ENCODE measurements around the gene SIGLEC12.
"Not testable (repeated sequence)": the region's sequence is repeated elsewhere in the genome, so short reads cannot be mapped to it uniquely, and the experiment has no call there.

The SIGLEC12 gene

DNA sequence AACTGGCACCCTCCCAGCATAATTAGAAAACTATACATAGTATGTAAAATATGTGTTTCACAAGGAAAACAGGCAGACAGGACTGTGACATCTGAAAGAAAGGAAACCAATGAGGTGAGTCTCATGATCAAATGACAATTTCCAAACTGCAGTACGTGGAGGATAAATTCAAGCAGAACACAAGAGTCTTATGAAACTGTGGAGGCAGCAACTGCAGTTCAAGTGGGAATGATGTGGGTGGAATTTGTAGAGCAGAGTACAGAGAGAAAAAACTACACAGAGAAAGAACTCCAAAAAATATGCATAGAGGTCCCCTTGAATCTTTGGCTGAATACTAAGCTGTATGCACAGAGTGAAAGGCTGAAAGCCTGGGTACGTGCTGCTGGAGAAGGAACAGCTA lies 20.2 kb upstream of the SIGLEC12 start:
- DNase-seq: peak in 3 of 4 experiments; percentile 22 to 38 (median 36)

DNA sequence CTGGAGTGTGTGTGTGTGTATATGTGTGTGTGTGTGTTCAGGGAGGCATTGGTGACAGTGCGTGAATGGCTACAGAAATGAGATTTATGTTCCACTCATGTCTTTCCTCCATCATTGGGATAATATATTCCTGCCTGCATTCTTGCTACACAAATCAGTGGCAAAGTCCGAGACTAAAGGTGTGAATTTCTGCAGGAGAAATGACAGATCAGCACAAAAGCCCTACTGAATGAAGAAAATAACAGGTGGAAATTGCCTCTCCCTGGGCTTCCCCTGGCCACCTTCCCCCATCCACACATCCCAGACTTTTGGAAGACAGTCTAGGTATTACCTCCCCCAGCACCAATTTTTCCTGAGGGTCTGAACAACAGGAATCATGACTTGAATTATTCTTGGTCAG lies 19.8 kb upstream of the SIGLEC12 start:
- no peak for DNase-seq

DNA sequence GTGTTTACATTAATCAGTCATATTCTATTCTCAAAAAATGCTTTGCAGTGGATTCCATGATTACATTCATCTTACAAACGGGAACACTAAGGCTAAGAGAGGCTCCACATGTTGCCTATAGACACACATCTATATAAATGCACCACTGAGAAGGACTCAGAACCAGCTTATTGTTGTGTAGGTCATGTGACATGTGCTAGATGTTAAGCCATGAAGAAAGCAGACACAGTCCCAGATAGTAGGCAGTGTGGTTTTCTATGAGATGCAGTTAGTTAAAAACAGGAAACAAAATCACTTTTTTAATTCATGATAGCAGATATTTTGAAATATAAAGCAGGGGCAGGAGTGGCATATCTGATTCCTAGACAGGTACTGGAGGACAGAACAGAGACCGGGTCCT lies 19.1 kb upstream of the SIGLEC12 start:
- DNase-seq: peak in 1 of 4 experiments; percentile 16

DNA sequence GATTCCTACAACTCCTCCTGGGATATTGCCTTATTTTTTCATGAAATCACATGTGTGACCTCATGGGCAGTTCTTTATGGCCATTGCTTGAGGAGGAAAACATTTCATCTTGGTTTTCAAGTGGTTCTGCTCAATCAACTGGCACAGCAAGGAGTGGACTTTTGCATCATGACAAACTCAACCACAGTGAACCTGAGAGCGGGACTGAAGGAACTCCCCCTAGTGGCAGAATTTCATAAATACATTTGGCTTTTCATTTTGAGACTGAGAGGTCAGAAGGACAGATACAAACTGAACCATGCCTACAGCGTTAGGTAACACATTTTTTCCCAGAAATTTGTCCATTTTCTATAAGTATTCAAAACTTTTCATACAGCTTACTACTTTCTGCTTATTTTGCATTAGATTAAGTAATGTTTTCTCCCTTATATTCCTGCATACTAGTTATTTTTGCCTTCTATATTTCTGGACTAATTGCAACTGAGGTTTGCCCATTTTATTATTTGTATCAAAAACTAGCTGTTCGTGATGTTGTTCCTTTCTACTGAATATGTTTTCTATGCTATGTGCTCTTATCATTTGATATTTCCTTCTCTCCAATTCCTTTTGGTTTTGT lies 13.4 kb upstream of the SIGLEC12 start:
- DNase-seq: peak; percentile 75 to 86 (median 79)

DNA sequence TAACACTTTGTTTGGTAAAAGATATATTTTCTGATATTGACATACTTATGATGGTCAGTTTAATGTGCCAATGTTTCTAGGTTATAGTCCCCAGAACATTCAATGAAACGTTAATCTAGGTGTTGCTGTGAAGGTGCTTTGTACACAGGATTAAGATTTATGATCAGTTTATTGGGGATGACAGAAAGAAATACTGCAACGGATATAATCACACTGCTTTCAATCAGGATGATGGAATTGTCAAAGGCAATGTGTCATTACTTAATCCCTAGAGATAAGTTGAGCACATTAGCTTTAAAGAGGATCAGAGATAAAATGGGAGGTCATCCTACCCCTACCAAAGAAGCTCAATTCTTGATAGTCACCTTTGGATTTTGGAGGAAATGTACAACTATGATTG lies 12.4 kb upstream of the SIGLEC12 start:
- DNase-seq: no peak

DNA sequence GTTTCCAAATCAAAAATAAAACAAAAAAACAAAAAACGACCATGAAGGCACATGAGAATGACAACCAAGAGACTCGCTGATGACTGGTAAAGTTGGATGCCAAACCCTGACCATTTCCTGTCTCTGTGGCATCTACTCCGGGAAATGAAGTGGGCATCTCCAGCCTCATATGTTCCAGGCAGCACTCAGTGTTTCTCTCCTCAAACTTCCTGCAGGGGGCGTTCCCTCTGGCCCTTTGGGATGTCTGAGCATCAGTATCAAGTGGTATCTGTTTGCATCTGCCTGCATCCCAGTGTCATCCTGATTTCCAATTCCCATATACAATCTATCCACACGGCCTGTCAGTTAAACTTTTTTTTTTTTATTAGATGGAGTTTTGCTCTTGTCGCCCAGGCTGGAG lies 9.8 kb upstream of the SIGLEC12 start:
- DNase-seq: peak in 3 of 4 experiments; percentile 24 to 42 (median 35)

DNA sequence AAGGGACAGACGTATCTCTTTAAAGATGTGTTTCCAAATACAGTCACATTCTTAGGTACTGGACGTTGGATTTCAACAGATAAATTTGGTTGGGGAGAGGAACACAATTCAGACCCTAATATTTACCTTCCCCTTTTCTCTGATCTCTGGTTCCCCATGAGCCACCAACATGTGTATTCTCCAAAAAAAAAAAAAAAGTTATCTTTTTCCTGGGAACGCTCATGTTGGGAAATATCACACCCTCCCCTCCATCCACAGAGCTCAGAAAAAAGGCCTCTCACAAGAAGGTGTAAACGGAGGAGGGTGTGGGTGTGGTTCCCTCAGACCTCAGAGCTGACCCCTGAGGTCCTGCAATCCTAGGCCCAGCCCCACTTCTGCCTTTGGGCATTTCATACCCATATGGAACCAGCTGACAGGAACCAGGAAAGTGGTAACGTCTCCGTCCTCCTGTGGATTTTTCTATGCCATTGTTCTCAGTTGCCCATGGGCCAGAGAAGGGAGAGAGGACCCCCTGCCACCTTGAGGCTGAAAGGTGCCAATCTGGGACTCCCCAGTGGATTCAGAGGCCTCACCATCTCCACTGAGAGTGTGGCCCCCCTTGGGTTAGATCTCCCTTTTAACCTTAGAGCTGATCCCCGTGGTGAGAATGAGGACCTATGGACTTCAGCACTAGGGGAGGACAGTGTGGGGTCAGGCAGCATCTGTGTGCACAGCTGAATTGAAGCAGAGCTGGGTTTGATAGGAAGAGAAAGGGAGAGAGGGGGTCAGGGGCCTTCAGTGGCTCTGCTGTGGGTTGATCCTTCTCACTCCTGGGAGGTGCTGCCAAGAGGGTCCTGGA lies 8.4 kb upstream of the SIGLEC12 start:
- peak; percentile 27 to 62 (median 40) for DNase-seq

DNA sequence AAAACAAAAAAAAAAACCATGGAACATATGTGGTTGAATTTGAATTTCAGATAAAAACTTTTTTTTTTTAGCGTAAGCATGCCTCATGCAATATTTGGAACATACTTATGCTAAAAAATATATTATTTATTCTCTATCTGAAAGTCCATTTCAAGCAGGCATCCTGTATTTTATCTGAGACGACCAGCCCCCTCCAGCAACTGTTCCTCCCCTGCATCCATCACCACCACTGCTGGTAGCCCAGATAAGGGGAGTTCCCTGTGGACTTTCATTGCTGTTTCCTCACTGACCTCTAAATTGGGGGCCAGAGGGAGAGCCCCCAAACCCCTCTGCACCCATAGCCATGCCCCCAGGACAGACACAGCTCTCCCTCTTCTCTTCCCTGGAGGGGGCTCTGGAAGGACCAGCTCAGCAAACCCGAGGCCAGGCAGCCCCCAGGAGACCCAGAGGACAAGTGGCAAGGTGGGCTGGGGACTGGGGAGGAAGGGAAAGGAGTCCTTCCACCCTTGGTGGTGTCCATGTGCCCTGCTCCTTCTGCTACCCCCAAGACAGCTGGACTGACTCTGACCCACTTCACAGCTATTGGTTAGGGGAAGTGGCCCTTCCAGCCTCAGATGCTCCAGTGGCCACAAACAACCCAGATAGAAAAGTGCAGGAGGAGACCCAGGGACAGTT lies 6.6 kb upstream of the SIGLEC12 start:
- peak in 3 of 4 experiments; percentile 22 to 37 (median 35) for DNase-seq

DNA sequence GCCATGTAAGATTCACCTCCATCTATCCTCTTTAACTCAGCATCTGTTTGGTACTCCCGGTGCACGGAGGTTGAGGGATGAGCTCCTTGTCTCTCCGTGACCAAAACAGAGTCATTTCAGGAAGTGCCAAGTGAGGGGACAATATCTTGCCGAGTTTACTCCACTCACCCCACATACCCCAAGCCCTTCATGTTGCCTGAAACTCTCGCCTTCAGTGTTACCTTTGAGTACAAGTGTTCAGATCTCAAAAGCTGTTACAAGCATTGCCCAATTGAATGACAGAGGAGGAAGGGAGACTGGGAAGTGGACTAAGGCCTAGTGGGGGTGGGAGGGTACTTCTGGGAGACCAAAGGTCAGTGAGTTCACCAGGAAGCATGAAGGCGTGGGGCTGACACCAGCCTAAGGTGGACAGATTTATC lies 6.0 kb upstream of the SIGLEC12 start:
- DNase-seq: peak; percentile 66 to 83 (median 75)

DNA sequence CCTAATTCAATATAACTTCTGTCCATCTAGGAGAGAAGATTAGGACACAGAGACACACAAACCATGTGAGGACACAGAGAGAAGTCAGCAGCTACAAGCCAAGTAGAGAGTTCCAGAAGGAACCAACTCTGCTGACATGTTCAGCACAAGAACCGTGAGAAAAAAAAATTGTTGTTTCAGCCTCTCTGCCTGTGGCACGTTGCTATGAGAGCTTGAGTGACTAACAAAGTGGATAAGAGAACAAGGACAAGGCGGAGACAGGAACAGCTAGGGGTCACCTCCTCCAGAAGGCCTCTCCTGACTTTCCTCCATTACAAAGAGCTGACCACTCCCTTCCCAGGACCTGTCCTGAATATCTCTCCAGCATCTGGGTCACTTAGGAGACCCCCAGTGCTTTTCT lies 5.6 kb upstream of the SIGLEC12 start:
- peak; percentile 69 to 92 (median 84) for DNase-seq

DNA sequence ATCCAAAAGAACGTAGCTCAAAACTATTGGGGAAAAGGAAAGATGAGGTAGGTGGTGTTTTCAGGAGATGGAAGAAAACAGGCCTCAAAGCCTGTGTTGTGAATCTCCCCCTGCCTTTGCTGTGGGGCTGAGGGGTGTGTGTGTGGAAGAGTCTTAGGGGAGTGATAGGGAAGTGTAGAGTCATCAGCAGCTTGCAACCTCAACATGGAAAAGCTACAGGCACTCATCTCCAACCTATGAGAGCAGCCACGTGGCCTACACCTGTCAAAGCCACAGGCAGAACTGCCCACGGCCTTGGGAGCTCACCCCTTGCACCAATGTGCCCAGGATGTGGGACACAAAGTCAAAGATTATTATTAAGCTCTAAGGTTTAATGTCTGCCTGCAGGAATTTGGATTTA lies 4.3 kb upstream of the SIGLEC12 start:
- no peak for DNase-seq

DNA sequence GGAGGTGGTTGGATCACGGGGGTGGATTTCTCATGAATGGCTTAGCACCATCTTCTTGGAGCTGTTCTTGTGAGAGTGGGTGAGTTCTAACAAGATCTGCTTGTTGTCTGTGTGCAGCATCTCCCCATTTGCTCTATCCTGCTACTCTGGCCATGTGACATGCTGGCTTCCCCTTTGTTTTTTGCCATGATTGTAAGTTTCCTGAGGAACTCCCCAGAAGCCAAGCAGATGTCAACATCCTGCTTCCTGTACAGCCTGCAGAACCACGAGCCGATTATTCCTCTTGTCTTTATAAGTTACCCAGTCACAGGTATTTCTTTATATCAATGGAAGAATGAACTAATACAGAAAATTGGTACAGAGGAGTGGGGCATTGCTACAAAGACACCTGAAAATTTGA lies 2.3 kb upstream of the SIGLEC12 start:
- peak; percentile 25 to 60 (median 38) for DNase-seq

DNA sequence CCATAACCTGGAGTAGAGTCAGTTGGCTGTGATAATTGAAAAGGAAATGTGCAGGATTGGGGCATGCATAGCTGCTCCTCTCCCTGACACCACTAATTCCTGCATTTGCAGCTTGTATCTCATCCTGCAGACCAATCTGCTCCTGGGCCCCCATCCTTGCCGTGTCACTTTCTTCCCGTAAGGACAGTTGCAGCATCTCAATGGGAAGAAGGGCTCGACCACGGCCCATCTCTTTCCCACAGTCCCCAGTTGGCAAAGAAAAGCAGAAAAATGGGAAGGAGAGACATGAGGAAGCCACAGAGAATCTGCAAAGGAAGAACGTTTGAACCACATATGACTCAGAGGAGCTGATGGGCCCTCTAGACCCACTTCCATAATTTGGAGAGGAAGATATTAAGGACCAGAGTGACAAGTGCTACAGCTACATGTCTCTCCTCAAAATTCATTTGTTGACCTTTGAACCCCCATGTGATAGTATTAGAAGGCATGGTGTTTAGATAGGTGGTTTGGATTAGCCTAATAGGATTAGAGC lies 1.8 kb upstream of the SIGLEC12 start:
- DNase-seq: peak; percentile 65 to 88 (median 80)

DNA sequence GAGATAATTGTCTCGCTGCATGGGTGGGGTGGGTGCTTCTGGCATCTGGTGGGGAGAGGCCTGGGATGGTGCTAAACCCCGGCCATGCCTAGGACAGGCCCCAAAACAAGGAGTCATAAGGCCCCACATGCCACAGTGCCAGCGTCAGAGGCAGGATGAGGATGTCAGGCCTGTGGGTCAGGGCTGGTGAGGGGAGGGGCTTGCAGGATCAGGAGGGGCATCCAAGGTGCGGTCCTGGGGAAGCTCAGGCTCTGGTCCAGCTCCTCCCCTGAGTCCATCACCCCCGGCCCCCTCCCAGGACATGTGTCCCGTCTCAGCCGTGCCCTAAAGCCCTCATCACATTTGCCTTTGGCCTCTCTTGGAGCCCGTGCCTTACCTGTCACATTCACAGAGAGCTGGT lies 669 bp downstream of the SIGLEC12 start:
- DNase-seq: not testable (repeated sequence)

DNA sequence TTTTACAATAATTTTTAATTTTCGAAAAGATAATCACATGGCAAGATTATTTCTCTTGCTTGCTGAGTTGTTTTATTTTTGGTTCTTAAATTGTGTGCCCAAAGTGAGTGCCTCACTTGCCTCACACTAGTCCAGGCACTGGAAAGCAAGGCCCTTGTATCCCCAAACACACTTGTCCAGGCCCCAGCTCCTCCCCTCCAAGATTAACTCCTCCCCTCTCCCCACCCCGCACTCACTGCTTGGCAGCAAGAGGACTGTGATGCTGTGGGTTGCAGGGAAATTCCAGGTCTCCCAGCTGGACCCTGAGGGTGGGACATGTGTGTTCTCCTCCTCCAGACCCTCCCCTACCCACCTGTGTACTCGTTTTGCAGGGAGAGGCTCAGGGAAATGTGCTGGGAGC lies 3.9 kb downstream of the SIGLEC12 start:
- DNase-seq: no peak

DNA sequence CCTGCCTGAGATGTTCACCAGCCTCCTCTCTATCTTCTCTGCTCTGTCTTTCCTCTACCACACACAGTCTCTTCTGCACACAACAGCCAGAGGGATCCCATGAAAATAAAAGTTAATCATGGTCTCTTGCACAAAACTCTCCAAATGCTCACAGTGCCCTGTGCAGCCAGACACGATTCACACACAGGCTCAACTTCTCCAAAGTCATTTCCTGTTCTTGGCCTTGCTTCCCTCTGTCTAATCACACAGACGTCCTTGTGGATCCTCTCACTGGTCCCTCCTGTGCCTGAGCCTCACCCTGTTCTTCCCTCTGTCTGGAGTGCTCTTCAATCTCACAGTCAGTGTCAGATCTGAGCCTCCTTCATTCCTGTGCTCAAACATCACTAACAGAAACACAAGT lies 7.8 kb downstream of the SIGLEC12 start:
- DNase-seq: peak; percentile 55 to 86 (median 74)

DNA sequence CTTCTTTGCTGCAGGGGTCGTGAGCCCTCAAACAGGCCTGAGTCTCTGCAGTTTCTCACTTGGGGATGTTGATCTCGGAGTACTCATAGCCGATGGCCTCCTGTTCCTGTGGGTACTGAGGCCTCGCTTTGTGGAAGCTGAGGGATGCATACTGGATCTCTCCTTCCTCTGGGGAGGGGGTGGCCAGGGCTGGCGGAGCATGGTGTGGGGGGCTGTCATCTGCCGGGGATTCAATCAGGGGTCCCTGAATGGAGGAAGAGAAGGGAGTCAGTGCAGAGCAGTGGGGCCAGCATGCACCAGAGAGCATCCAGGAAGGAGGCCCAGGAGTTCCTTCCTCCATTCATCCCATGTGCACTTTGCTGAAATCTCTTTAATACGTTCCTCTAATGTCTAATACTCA lies 10.0 kb downstream of the SIGLEC12 start:
- DNase-seq: no peak

DNA sequence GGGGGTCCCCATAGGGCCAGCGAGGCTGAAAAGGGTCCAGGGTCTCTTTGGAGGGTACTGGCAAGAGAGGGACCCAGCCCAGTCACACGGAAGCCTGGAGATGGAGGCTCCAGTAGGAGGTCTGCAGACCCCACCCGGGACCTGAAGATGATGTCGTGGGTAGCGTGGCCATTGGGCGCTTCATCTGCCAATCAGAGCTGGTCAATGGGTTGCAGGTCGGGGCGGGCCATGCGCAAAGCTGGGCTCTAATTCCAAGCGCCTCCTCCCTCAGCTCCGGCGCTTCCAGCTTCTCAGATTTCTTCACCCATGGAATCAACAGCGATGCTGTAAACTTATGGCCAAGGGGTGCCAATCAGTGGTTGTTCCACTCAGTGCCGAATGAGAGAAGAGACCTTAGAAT lies 10.9 kb downstream of the SIGLEC12 start:
- no peak for DNase-seq

DNA sequence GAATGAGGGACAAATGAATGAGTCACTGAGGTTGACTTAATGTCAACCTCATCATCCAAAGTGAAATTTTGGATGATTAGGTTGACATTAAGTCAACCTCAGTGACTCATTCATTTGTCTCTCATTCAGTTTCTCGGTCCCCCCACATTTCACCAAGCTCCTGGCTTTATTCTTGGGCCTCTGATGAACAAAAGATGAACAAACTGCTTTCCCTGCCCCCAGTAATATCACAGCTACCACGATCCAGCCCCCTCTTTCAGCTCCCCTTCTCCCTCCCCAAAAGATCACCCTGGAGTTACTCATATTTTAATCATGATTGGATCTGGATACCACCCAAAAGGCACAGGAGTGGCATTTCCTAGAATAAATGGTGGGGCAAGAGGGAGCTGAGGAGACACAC lies 12.5 kb downstream of the SIGLEC12 start:
- DNase-seq: no peak

DNA sequence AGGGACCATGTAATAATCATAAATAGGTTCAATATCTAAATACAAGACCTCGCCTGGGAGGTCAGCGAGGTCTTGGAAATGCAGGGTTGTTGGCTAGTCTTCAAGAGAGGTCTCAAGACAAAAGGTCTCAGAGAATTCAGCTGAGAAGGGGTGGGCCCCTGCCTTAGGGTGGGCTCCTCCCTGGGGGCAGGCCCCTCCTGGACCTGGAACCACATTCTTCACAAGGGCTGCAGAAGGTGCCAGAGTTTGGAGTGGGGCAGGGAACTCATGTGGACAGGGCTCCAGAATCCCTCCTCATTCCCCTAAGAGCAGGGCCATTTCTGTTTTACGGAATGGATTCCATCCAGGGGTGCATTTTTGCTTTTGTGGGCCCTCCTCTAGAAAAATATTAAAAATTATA lies 13.1 kb downstream of the SIGLEC12 start:
- no peak for DNase-seq

DNA sequence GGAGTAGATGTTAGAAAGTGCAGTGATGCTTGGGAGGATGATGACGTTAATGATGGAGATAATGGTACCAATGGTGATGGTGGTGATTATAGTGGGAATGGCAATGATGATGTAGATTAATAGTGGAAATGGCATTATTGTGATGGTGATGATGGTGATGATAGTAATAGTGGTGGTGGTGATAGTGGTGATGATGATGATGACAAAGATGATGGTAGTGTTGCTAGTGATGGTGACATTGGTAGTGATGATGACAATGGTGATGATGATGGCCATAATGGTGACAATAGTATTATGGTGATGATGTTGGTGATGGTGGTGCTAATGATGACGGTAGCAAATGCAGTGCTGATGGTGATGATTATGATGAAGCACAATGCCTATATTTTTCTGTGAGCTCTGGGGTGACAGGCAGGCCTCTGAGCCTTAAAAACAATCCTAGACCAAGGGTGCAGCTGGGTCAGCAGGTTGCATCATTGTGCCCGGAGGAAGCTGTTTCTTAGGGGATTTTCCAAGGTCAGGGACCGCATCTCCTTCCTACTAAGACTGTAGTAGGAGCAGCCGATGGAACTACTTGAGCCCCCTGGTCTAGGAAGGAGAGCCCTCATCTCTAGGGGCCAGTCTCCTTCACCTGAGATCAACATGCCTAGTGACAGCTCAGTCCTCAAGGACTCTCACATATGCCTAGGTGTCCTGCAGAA lies 15.5 kb downstream of the SIGLEC12 start:
- no peak for DNase-seq

DNA sequence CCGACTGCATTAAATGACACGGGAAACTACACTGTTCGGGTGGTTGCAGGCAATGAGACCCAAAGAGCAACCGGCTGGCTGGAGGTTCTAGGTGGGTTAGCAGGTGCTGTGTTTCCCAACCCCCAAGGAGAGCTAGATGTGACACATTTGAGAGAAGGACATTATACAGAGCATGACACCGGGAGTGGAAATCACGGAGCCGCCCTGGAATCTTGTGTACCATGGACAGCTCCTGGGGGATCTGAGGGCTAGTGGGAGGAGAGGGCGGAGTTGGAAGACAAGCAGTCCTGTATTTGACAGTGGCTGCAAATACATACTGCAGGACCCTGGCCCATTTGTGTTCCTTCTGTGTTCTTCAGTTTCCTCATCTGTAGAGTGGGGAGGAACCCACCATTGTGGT lies 21.0 kb downstream of the SIGLEC12 start:
- DNase-seq: peak; percentile 42 to 61 (median 57)
